ENCODE measurements around the gene DYSF.
"Not testable (repeated sequence)": the region's sequence is repeated elsewhere in the genome, so short reads cannot be mapped to it uniquely, and the experiment has no call there.

Gene DYSF

DNA sequence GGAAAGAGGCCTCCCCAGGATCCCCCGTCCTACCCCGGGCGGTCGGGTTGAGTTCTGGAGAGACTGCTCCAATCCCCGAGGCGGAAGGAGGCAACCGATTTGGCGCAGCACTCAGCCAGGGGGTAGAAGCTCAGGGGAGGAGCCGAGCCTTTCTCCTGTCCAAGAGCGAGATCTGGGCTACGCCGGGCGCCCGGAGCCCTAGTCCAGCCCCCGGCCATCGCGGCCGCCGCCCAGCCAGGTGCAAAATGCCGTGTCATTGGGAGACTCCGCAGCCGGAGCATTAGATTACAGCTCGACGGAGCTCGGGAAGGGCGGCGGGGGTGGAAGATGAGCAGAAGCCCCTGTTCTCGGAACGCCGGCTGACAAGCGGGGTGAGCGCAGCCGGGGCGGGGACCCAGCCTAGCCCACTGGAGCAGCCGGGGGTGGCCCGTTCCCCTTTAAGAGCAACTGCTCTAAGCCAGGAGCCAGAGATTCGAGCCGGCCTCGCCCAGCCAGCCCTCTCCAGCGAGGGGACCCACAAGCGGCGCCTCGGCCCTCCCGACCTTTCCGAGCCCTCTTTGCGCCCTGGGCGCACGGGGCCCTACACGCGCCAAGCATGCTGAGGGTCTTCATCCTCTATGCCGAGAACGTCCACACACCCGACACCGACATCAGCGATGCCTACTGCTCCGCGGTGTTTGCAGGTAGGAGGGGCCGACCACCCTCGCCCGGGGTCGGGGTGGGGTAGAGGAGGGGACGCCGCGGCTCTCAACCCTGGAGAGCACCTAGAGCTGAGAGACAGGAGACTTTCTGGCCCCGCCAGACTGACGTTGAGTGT is at the start of gene DYSF:
Gene DYSF (plus strand): TSS at position 158 of the 817 bp plus-strand sequence.
- ATAC-seq: peak; percentile 14
- Mint-ChIP-seq H3K27ac (no peak within 1 kb of the TSS), H3K4me1 (peaks cover 12% of the 10 kb centered on the region), H3K27me3 (peaks cover 67% of the 10 kb centered on the region), H3K36me3 (no peaks in the 10 kb centered on the region), H3K9me3 (no peaks in the 10 kb centered on the region), H3K4me3 (peak within 1 kb of the TSS; percentile 53)

DNA sequence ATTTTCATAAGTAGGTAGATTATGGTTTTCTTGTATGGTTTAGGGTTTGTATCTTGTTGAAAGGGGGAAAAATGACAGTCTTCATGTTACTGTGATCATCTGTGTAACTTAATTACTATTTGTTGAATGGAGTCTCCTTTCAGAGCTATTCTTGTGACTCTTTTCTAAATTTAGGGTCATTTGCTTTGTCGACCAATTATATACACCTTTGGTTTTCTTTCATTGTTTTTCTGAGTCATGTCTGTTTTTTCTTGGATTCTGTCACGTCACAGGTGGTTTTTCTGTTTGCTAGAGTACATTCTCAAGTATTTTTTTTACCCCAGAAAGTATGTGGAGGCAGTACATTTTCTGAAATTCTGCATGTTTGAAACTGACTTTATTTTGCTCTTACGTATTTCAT is 43.8 kb upstream of the DYSF start:
- H3K4me3 Mint-ChIP-seq: no peak overlapping the region
- peaks cover 3% of the 10 kb centered on the region for H3K9me3 Mint-ChIP-seq
- H3K36me3 Mint-ChIP-seq: peaks cover 40% of the 10 kb centered on the region
- no peak for ATAC-seq
- H3K4me1 Mint-ChIP-seq: peaks cover 4% of the 10 kb centered on the region
- H3K27ac Mint-ChIP-seq: peak overlapping the region; percentile 53
- H3K27me3 Mint-ChIP-seq: no peaks in the 10 kb centered on the region

DNA sequence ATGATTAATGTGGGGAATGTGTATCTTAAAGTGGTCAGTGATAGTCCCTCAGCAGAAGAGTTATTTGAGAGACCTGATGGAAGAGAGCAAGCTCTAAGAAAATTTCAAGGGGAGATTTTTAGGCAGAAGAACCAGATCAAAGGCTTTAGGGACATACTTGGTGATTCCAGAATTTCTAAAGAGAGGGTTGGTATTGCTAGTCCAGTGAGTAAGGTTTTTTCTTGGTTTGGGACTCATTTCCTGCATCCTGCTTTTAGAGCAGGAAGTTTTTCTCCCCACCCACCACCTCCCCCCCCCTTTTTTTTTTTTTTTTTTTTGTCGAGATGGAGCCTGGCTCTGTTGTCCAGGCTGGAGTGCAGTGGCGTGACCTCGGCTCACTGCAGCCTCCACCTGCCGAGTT is 42.7 kb upstream of the DYSF start:
- Mint-ChIP-seq H3K4me1 (peaks cover 4% of the 10 kb centered on the region), H3K36me3 (peaks cover 29% of the 10 kb centered on the region), H3K4me3 (no peak overlapping the region), H3K27ac (peak overlapping the region; percentile 53), H3K9me3 (peaks cover 3% of the 10 kb centered on the region), H3K27me3 (no peaks in the 10 kb centered on the region)
- no peak for ATAC-seq

DNA sequence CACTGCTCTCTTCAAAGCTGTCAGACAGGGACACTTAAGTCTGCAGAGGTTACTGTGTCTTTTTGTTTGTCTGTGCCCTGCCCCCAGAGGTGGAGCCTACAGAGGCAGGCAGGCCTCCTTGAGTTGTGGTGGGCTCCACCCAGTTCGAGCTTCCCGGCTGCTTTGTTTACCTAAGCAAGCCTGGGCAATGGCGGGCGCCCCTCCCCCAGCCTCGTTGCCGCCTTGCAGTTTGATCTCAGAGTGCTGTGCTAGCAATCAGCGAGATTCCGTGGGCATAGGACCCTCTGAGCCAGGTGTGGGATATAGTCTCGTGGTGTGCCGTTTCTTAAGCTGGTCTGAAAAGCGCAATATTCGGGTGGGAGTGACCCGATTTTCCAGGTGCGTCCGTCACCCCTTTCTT is 36.5 kb upstream of the DYSF start:
- not testable (repeated sequence) for H3K9me3 Mint-ChIP-seq, H3K27me3 Mint-ChIP-seq, ATAC-seq, H3K4me1 Mint-ChIP-seq, H3K36me3 Mint-ChIP-seq
- Mint-ChIP-seq H3K27ac (peak overlapping the region; percentile 78), H3K4me3 (peak overlapping the region; percentile 79)

DNA sequence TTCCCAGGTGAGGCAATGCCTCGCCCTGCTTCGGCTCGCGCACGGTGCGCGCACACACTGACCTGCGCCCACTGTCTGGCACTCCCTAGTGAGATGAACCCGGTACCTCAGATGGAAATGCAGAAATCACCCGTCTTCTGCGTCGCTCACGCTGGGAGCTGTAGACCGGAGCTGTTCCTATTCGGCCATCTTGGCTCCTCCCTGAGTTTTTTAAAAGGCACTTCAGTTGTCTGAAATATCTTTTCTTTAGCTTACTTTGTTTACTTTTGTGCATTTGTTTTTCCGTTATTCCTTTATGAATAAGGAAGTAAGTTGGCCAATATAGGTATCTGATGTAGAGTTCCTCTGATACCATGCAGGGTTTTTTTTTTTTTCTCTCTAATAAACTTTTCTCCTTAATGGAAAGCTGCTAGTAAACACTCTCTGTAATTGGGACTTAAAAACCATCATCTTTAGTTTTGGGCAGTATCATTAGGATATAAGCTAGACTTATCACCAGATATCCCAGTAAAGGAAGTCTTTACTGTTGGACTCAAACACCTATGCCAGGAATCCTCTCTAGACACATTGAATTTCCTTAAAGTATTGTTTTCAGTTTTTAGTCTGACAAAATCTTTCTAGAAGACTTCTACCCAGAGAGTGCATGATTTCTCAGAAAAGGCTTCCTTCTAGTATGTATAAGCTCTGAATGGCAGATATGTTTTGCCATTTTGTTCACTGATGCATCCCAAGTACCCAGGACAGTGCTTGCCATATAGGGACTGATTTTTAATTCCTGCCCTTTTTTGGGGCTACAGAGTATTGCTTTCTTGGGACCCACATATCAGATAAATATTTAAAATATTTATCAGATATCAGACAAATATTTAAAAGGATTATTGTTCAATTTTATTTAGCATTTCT is 35.8 kb upstream of the DYSF start:
- Mint-ChIP-seq H3K4me1 (peaks cover 6% of the 10 kb centered on the region), H3K27me3 (no peaks in the 10 kb centered on the region), H3K4me3 (peak overlapping the region; percentile 79), H3K27ac (peak overlapping the region; percentile 78), H3K9me3 (no peaks in the 10 kb centered on the region), H3K36me3 (peaks cover 7% of the 10 kb centered on the region)
- ATAC-seq: no peak

DNA sequence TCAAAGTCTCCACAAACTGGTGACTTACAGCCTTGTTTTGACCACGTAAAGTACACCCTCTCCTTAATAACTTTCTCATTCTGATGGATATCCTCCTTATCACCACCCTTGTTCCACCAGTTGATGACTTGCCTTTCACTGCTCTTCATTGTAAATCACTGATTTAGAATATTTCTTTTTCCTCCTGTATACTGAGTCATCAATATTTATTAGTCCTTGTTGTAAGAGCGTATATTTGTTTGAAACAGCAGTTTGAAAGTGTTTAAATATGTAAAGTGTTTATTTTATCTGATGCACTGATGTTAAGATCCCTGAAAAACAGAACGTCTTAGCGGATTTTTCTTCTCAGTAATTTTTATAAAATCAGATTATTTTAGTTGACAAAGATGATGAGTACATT is 34.2 kb upstream of the DYSF start:
- Mint-ChIP-seq H3K4me3 (no peak overlapping the region), H3K27me3 (no peaks in the 10 kb centered on the region), H3K9me3 (no peaks in the 10 kb centered on the region), H3K36me3 (peaks cover 21% of the 10 kb centered on the region), H3K4me1 (peaks cover 6% of the 10 kb centered on the region), H3K27ac (no peak overlapping the region)
- ATAC-seq: no peak

DNA sequence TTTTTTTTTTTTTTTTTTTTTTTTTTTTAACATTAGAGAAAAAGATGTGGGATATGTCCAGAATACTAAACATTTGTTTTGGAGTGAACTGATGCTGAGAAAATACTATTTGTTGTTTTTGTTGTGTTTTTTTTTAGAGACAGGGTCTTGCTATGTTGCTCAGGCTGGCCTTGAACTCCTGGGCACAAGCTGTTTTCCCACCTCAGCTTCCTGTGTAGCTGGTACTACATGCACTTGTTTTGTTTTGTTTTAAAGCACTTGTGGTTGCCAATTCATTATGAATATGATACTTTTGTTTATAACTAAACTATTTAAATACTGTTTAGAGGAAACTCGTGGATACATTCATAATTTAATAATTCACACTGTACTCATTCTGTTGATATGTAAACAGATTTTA is 33.4 kb upstream of the DYSF start:
- H3K9me3 Mint-ChIP-seq: no peaks in the 10 kb centered on the region
- no peak overlapping the region for H3K27ac Mint-ChIP-seq
- H3K36me3 Mint-ChIP-seq: peaks cover 27% of the 10 kb centered on the region
- no peak for ATAC-seq
- peaks cover 6% of the 10 kb centered on the region for H3K4me1 Mint-ChIP-seq
- H3K4me3 Mint-ChIP-seq: no peak overlapping the region
- H3K27me3 Mint-ChIP-seq: no peaks in the 10 kb centered on the region

DNA sequence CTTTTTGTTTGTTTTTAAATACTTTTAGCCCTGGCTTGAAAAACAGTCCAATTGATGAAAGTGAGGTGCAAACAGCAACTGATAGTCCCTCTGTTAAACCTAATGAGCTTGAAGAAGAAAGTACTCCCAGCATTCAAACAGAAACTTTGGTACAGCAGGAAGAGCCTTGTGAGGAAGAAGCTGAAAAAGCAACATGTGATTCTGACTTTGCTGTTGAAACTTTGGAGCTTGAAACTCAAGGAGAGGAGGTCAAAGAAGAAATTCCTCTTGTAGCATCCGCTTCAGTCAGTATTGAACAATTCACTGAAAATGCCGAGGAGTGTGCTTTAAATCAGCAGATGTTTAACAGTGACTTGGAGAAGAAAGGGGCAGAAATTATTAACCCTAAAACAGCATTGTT is 30.6 kb upstream of the DYSF start:
- H3K27ac Mint-ChIP-seq: no peak overlapping the region
- no peaks in the 10 kb centered on the region for H3K27me3 Mint-ChIP-seq
- peaks cover 43% of the 10 kb centered on the region for H3K36me3 Mint-ChIP-seq
- no peaks in the 10 kb centered on the region for H3K9me3 Mint-ChIP-seq
- no peak overlapping the region for H3K4me3 Mint-ChIP-seq
- ATAC-seq: no peak
- no peaks in the 10 kb centered on the region for H3K4me1 Mint-ChIP-seq

DNA sequence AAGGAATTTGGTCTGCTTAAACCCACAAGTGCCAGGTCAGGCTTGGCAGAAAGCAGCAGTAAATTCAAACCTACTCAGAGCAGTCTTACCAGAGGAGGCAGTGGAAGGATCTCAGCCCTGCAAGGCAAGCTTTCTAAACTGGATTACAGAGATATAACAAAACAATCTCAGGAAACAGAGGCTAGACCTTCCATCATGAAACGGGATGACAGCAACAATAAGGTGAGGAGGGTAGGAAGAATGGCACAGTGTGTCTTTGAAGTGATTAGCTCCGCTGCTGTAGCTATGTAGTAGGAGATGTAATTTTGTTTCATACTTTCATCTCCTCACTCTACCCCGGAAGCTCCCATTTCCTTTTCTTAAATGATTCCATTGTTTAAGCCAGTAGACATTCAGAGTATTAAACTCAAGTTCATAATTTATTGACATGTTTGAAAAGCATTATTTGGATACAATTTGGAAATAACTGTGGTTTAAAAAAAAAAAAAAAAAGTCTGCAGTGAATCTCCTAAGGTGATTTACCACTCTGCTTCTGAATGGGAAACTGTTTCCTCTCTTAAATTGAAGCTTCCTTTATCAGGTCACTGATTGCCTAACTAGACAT is 29.4 kb upstream of the DYSF start:
- H3K4me3 Mint-ChIP-seq: no peak overlapping the region
- no peaks in the 10 kb centered on the region for H3K27me3 Mint-ChIP-seq
- H3K36me3 Mint-ChIP-seq: peaks cover 53% of the 10 kb centered on the region
- ATAC-seq: no peak
- H3K9me3 Mint-ChIP-seq: no peaks in the 10 kb centered on the region
- H3K4me1 Mint-ChIP-seq: no peaks in the 10 kb centered on the region
- no peak overlapping the region for H3K27ac Mint-ChIP-seq

DNA sequence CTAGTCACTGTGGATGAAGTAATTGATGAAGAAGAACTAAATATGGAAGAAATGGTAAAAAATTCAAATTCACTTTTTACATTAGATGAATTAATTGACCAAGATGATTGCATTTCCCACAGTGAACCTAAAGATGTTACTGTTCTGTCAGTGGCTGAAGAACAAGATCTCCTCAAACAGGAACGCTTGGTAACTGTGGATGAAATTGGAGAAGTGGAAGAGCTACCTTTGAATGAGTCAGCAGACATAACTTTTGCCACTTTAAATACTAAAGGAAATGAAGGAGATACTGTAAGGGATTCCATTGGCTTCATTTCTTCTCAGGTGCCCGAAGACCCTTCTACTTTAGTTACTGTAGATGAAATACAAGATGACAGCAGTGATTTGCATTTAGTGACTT is 26.6 kb upstream of the DYSF start:
- no peaks in the 10 kb centered on the region for H3K27me3 Mint-ChIP-seq
- H3K9me3 Mint-ChIP-seq: no peaks in the 10 kb centered on the region
- H3K27ac Mint-ChIP-seq: no peak overlapping the region
- H3K36me3 Mint-ChIP-seq: peaks cover 71% of the 10 kb centered on the region
- H3K4me3 Mint-ChIP-seq: no peak overlapping the region
- H3K4me1 Mint-ChIP-seq: no peaks in the 10 kb centered on the region
- no peak for ATAC-seq

DNA sequence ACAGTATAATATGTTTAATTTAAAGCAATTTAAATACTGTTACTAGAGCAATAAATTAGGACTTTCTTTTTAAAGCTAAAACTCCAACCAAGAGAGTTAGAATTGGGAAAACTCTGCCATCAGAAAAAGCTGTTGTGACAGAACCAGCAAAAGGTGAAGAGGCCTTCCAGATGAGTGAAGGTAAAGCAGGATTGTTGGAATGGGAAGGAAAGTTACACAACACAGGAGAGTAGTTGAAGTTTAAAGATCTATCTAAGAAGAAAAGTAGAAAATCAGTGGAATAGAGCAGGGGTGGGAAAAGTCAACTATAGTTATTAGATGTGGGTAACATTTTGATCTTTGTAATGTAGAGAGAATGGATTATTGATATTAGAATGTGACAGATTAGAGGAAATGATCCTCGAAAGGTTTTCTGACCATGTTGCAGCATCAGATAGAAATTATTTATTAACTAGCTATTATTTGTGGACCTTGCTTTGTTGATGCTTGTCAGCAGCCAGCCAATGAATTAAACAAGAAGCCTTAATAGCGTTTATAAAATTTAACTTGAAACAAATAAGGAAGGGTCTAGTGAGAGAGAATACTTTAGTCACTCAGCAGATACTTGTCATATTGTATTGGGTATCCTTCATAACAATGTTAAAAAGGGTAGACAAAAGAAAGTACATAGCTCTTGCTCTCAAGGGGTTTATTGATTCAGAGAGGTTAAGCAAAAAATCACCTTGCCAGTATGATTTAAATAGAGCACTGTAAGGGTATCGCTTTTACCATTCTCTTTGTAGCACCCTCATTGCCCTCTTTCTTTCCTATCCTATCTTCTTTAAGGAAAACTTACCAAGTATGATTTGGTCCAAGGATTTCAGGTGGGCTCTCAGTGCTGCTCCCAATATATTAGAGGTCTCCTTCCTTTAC is 24.6 kb upstream of the DYSF start:
- no peaks in the 10 kb centered on the region for H3K27me3 Mint-ChIP-seq
- no peaks in the 10 kb centered on the region for H3K9me3 Mint-ChIP-seq
- ATAC-seq: no peak
- no peak overlapping the region for H3K4me3 Mint-ChIP-seq
- peaks cover 72% of the 10 kb centered on the region for H3K36me3 Mint-ChIP-seq
- H3K27ac Mint-ChIP-seq: no peak overlapping the region
- H3K4me1 Mint-ChIP-seq: no peaks in the 10 kb centered on the region

DNA sequence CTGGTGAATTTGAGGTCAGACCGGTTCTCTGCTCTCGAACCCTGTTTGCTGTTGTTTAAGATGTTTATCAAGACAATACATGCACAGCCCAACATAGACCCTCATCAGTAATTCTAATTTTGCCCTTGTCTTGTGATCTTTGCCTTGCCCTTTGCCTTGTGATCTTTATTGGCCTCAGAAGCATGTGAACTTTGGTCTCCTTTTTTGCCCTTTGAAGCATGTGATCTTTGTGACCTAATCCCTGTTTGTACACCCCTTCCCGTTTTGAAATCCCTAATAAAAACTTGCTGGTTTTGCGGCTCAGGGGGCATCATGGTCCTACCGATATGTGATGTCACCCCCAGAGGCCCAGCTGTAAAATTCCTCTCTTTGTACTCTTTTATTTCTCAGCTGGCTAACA is 8.2 kb upstream of the DYSF start:
- H3K36me3 Mint-ChIP-seq, ATAC-seq, H3K27me3 Mint-ChIP-seq, H3K4me1 Mint-ChIP-seq, H3K9me3 Mint-ChIP-seq, H3K4me3 Mint-ChIP-seq, H3K27ac Mint-ChIP-seq: not testable (repeated sequence)

DNA sequence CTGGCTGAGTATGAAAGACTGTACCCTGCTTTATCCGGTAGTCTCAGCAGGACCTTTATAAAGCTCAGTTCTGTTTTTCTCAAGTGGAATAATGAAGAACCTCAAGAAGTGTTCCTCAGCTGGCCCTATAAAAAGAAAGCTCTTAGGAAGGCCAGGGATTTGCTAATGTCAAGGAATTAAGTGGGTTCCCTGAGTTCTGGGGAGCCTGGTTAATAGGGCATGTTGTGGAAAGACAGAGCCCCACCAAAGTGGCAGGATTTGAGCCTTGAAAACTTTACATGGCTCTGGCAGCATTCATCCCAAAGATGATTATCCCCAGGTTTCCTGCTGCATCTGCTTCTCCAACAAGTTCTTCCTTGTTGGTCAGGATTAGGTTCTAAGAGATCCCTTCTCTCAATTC is 6.9 kb upstream of the DYSF start:
- ATAC-seq: no peak
- Mint-ChIP-seq H3K9me3 (no peaks in the 10 kb centered on the region), H3K4me1 (no peaks in the 10 kb centered on the region), H3K27me3 (peaks cover 5% of the 10 kb centered on the region), H3K36me3 (peaks cover 5% of the 10 kb centered on the region), H3K27ac (no peak overlapping the region), H3K4me3 (no peak overlapping the region)

DNA sequence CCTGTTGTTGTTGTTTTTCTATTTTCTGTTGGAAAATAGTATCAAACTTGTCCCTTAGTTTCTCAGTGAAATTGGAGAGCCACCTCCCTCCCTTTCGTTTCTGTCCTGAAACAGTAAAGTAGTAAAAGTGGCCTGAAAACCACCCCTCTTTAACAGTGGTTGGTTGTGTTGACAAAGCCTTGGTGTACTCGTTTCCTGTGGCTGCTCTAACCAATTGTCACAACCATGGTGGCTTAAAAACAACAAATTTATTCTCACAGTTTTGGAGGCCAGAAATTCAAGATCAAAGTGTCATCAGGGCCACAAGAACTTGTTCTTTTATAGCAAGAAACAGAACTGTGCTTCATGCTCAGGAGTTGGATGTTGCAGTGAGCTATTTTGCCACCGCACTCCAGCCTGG is 4.0 kb upstream of the DYSF start:
- Mint-ChIP-seq H3K4me1 (peaks cover 9% of the 10 kb centered on the region), H3K9me3 (no peaks in the 10 kb centered on the region), H3K27me3 (peaks cover 31% of the 10 kb centered on the region), H3K36me3 (no peaks in the 10 kb centered on the region), H3K27ac (no peak overlapping the region), H3K4me3 (no peak overlapping the region)
- no peak for ATAC-seq

DNA sequence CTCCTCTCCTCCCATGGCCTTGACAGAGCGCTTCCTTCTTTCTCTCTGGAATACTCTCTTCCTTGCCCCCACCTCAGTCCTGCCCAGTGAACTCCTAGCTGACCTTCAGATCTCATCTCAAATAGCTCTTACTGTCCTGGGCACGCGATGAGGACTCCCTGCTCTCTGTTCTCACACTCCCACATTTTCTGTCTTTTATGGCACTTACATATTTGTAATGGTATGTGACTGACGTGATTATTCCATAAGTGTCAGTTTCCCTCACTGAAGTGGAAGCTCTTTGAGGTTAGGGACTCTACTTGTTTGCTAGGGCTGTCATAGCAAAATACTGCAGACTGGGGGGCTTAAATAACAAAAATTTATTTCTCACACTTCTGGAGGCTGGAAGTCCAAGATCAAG is 1.7 kb upstream of the DYSF start:
- Mint-ChIP-seq H3K4me3 (no peak overlapping the region), H3K36me3 (no peaks in the 10 kb centered on the region), H3K27me3 (peaks cover 55% of the 10 kb centered on the region), H3K9me3 (no peaks in the 10 kb centered on the region), H3K27ac (no peak overlapping the region), H3K4me1 (peaks cover 12% of the 10 kb centered on the region)
- ATAC-seq: no peak

Data from stimulated activated memory B cell treated with anti-CD40 and anti-IgM and Interleukin-4, amounts not matched to agents 10 μg/mL and 1 μg/mL and 100 μg/mL, for 72 hours (primary cell).